HFF-Myc (cell line): ENCODE measurements around the gene FREM3.

ENCODE experiments used
- DNase-seq: peaks from one replicate; pipeline ENCODE4 v3.0.0-alpha.2; 2011; ENCODE audit warnings: low read depth; ENCODE audit errors: extremely low read depth
- H3K4me3 ChIP-seq: replicated peaks from 2 replicates; pipeline ENCODE4 v1.5.1; 2011; ENCODE audit warnings: low read depth, mild to moderate bottlenecking, control low read depth, low read length
- TF ChIP-seq, protein P1 (sequence below): IDR thresholded peaks from 2 replicates; pipeline ENCODE4 v1.5.1; 2012; ENCODE audit warnings: mild to moderate bottlenecking, low read depth, low read length, control low read depth; ENCODE audit errors: missing control alignments

Gene FREM3

DNA sequence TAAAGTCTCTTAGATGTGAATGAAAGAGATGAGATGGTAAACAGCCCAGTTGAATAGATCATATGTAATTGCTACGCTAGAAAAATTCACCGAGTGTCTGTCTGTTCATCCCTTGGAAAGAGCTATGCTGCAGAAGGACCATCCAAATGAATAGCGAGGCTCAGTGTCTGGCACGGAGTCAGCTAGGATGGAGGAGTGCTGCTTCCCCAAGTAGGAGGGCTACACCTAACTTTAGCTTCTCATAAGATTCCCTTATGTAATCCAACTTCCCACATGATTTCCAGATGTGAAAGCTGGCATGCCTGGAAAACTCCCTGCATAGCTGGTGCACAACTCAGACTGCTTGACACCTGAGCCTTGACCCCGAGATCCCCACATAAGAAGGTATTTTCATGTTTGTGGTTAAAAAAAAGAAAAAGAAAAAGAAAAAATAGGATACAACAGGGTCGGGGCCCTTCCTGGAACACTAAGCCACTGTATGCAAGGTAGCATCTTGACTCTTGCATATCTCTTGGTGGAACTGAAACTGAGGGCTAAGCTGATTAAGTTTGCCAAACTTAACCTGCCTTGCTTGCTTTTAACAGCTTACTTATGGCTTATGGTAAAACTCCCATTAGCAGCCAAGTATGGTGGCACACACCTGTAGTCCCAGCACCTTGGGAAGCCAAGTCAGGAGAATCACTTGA lies 82.3 kb downstream of the FREM3 start:
- TF ChIP-seq, protein P1, sequence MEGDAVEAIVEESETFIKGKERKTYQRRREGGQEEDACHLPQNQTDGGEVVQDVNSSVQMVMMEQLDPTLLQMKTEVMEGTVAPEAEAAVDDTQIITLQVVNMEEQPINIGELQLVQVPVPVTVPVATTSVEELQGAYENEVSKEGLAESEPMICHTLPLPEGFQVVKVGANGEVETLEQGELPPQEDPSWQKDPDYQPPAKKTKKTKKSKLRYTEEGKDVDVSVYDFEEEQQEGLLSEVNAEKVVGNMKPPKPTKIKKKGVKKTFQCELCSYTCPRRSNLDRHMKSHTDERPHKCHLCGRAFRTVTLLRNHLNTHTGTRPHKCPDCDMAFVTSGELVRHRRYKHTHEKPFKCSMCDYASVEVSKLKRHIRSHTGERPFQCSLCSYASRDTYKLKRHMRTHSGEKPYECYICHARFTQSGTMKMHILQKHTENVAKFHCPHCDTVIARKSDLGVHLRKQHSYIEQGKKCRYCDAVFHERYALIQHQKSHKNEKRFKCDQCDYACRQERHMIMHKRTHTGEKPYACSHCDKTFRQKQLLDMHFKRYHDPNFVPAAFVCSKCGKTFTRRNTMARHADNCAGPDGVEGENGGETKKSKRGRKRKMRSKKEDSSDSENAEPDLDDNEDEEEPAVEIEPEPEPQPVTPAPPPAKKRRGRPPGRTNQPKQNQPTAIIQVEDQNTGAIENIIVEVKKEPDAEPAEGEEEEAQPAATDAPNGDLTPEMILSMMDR, result no peak
- DNase-seq, result peak; percentile 47
- H3K4me3 ChIP-seq, result no peak overlapping the region

DNA sequence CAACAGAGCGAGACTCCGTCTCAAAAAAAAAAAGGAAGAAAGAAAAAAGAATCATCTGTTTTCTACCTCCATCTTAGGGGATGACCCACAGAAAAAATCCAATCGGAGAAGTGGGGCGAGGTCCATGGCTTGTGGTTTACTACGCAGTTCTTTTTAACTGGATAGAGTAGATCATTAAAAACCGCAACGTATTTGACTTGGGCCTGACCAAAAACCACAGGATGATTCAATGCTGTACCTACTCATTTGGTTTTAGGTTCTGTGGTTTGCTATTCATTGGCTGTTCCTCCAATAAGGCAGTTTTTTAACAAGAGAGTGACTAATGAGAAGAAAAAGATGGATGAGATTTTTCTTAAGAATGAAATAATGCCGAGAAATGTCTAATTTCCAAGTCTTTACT lies 83.7 kb downstream of the FREM3 start:
- DNase-seq, result peak; percentile 14
- no peak overlapping the region for H3K4me3 ChIP-seq
- TF ChIP-seq, protein P1, result no peak

DNA sequence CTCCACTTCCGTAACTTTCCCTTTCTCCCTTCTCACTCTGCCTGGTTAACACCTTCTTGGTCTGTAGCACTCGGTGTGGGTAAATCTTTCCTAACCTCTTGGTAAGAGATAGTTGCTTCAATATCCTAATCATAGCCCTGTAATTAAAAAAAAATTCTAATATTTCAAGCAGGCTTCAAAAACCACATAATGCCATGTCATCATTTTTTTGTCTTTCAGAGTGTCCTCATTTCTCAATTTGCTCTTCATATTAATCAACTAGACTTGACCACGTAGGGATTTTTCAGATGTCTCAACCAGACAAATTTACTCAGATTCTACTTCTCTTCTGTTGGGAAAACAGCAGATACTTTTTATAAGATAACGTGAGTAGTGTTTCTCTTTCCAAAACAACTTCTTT lies 91.0 kb downstream of the FREM3 start:
- no peak for DNase-seq
- no peak overlapping the region for H3K4me3 ChIP-seq
- TF ChIP-seq, protein P1, result no peak

DNA sequence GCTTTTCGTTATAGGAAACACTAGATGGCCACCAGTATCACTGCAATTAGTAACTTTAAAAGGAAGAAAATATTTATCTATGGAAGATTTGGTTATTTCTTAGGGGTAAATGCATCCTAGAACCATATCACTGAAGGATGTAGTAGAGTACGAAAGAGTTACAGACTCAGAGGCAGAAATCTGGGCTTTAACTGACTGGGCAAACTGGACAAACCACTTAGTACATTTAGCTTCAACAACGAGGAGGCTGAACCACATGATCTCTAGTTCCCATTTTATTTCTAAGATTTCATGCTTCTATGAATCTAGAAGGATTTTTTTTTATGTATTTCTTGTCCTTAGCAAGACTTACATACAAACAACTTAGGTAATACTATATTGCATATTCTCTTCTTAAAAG lies 94.0 kb downstream of the FREM3 start:
- TF ChIP-seq, protein P1, result no peak
- no peak for DNase-seq
- no peak overlapping the region for H3K4me3 ChIP-seq

DNA sequence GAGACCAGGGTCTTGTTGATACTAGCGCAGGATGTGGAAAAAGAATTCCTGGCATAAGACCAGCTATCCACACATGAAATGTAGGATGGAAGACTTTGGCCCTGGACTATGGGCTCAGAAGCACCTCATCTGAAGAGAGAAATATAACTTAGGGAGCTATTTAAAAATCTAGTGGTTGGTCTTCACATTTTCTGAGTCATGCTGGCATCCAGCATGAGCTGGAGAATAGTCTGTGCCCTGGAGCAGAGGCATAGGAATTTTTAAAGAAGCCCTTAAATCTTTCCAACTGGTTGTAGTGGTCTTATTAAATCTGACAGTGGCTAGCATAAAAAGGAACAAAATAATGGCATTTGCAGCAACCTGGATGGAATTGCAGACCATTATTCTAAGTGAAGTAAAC lies 100.6 kb downstream of the FREM3 start:
- TF ChIP-seq, protein P1, result no peak
- H3K4me3 ChIP-seq, result no peak overlapping the region
- DNase-seq, result no peak

DNA sequence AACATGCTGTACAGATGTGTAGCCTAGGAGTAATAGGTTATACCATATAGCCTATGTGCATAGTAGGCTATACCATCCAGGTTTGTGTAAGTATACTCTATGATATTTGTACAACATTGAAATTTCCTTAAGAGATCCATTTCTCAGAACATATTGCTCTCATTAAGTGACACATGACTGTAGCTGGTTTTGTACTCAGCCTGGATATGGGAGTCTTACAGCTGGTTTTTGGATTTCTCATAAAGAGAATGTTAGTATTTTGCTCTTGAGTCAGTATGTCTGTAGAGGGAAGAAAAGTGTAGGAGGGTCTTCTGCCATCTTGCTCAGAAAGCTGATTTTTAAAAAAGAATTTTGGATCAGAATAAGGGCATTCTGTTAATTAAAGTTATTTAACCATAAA lies 101.7 kb downstream of the FREM3 start:
- DNase-seq, result no peak
- TF ChIP-seq, protein P1, result no peak
- H3K4me3 ChIP-seq, result no peak overlapping the region

DNA sequence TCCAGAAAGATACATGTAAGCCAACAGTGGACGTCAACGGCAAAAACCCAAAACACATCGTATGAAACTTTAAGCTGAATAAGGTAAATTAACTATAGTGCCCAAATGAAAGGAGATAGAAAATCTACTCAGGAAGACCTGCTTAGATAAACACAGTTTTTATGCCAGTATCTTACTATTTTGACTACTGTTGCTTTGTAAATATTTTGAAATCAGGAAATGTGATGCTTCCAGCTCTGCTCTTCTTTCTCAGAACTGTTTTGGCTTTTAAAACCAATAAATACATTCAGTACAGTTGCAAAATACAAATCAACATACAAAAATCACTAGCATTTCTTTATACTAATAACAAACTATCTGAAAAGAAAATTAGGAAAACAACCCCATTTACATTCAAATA lies 103.2 kb downstream of the FREM3 start:
- no peak for DNase-seq
- no peak overlapping the region for H3K4me3 ChIP-seq
- TF ChIP-seq, protein P1, result no peak
